Measurements from ENCODE around the gene PRRC2A. TPM values are rescaled to one million over a fixed set of nuclear protein-coding genes. Genes with fewer than 3 reads are reported as not detected.

The PRRC2A gene
- total RNA-seq, 1 experiment from 2014 or later, result 318 TPM

DNA sequence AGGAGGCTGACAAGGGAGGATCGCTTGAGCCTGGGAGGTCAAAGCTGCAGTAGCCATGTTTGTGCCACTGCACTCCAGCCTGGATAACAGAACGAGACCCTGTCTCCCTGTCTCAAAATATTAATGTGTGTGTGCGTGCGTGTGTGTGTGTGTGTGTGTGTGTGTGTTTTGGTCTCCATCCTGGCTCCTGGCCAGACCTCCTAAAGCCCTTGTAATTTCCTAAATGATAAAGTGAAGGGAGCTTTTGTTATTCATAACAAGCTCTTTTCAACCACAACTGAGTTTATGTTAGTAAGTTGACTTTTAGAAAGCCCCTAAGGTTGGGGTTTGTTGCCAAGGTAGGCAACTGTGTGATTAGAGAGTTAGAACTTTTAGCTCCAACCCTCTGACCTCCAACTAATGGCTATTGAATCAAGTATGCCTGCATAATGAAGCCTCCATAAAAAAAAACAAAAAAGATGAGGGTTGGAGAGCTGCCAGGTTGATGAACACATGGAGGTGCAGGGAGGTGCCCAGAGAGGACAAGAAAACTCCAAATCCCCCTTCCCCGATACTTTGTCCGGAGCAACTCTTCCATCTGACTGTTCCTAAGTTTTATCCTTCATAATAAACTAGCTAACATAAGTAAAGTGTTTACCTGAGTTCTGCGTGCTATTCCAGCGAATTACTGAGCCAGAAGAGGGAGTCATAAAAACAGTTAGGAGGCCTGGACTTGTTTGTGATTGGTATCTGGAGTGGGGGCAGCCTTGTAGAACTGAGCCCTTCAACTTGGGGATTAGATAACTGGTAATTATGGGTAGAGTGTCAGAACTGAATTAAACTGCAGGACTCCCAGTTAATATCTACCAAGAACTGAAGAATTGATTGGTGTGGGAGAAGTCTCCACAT, 10.8 kb upstream of the PRRC2A start:
- Histone ChIP-seq H3K4me1 (ENCODE audit: control insufficient read depth, insufficient read depth, low read length) (0 out of 2 replicates have a peak, but pooled peaks cover 2% of the 10 kb centered on the region), H3K4me3 (ENCODE audit: low read depth in 2 of 2, low read length in 2 of 2) (no peak overlapping the region), H3K36me3 (ENCODE audit: control insufficient read depth, insufficient read depth, low read length) (no peaks in the 10 kb centered on the region), H3K9me3 (ENCODE audit: control insufficient read depth, insufficient read depth, low read depth, low read length) (no peaks in the 10 kb centered on the region), H3K27ac (ENCODE audit: low read length) (no peak overlapping the region), H3K27me3 (ENCODE audit: control insufficient read depth, insufficient read depth, low read length) (no peaks in the 10 kb centered on the region)
- intact Hi-C loops (cut with micrococcal nuclease; ENCODE audit: unreplicated experiment) (no loop called here), in situ Hi-C loops (cut with HindIII; ENCODE audit: low pct_unique_long_range_greater_than_20kb, low sequenced_read_pairs) (no loop called here)
- DNase-seq (ENCODE audit: low read depth, low spot score) (no peak), ATAC-seq (no peak)
- TF ChIP-seq, protein P1, sequence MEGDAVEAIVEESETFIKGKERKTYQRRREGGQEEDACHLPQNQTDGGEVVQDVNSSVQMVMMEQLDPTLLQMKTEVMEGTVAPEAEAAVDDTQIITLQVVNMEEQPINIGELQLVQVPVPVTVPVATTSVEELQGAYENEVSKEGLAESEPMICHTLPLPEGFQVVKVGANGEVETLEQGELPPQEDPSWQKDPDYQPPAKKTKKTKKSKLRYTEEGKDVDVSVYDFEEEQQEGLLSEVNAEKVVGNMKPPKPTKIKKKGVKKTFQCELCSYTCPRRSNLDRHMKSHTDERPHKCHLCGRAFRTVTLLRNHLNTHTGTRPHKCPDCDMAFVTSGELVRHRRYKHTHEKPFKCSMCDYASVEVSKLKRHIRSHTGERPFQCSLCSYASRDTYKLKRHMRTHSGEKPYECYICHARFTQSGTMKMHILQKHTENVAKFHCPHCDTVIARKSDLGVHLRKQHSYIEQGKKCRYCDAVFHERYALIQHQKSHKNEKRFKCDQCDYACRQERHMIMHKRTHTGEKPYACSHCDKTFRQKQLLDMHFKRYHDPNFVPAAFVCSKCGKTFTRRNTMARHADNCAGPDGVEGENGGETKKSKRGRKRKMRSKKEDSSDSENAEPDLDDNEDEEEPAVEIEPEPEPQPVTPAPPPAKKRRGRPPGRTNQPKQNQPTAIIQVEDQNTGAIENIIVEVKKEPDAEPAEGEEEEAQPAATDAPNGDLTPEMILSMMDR (IDR thresholded peaks at IDR 0.05), result no peak
- TF ChIP-seq SIN3A (IDR thresholded peaks at IDR 0.05; ENCODE audit: borderline replicate concordance, insufficient read depth, low read depth, low read length) (no peak), TCF7L2 (IDR thresholded peaks at IDR 0.05; ENCODE audit: low read depth, low read length) (no peak), POLR2AphosphoS5 (IDR thresholded peaks at IDR 0.05; ENCODE audit: low read depth, low read length) (no peak)
- TF ChIP-seq, protein P2, sequence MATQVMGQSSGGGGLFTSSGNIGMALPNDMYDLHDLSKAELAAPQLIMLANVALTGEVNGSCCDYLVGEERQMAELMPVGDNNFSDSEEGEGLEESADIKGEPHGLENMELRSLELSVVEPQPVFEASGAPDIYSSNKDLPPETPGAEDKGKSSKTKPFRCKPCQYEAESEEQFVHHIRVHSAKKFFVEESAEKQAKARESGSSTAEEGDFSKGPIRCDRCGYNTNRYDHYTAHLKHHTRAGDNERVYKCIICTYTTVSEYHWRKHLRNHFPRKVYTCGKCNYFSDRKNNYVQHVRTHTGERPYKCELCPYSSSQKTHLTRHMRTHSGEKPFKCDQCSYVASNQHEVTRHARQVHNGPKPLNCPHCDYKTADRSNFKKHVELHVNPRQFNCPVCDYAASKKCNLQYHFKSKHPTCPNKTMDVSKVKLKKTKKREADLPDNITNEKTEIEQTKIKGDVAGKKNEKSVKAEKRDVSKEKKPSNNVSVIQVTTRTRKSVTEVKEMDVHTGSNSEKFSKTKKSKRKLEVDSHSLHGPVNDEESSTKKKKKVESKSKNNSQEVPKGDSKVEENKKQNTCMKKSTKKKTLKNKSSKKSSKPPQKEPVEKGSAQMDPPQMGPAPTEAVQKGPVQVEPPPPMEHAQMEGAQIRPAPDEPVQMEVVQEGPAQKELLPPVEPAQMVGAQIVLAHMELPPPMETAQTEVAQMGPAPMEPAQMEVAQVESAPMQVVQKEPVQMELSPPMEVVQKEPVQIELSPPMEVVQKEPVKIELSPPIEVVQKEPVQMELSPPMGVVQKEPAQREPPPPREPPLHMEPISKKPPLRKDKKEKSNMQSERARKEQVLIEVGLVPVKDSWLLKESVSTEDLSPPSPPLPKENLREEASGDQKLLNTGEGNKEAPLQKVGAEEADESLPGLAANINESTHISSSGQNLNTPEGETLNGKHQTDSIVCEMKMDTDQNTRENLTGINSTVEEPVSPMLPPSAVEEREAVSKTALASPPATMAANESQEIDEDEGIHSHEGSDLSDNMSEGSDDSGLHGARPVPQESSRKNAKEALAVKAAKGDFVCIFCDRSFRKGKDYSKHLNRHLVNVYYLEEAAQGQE (IDR thresholded peaks at IDR 0.05; ENCODE audit: insufficient read depth in 1 of 2, low read depth in 2 of 2, low read length in 1 of 2), result no peak
- POLR2A ChIA-PET, result interaction anchor here (0.6 kb wide), 2 partner anchors 30 to 219 kb away, joined by 3 to 5 read pairs; no protein-coding TSS in a partner anchor
- CTCF ChIA-PET, result interaction anchor here (0.6 kb wide), 1 partner anchor 27 kb away, joined by 8 read pairs; no protein-coding TSS in a partner anchor
- no TSS peak for BruUV-seq (replicated peaks)

DNA sequence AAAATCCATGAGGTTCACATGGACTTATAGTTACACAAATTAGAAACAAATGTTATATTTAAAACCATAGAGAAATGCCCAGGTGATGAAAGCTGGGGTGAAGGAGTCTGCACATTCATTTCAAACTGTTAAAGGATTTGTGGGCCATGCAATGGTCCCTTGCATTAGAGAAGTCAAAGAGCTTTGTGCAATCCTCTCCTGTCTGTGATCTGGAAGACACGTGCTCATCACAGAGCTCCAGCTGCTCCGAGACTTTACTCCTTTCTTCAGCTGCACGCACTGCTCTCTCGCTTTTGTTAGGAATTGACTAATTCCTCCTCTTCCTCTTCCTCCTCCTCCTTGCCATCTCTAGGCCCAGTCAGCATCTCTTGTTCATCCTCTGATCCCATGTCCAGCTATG, 9.5 kb upstream of the PRRC2A start:
- Histone ChIP-seq H3K36me3 (ENCODE audit: control insufficient read depth, insufficient read depth, low read length) (no peaks in the 10 kb centered on the region), H3K27me3 (ENCODE audit: control insufficient read depth, insufficient read depth, low read length) (no peaks in the 10 kb centered on the region), H3K4me1 (ENCODE audit: control insufficient read depth, insufficient read depth, low read length) (0 out of 2 replicates have a peak, but pooled peaks cover 3% of the 10 kb centered on the region), H3K9me3 (ENCODE audit: control insufficient read depth, insufficient read depth, low read depth, low read length) (no peaks in the 10 kb centered on the region), H3K4me3 (ENCODE audit: low read depth in 2 of 2, low read length in 2 of 2) (no peak overlapping the region), H3K27ac (ENCODE audit: low read length) (no peak overlapping the region)
- POLR2A ChIA-PET, result no interaction called here
- TF ChIP-seq, protein P2 (IDR thresholded peaks at IDR 0.05; ENCODE audit: insufficient read depth in 1 of 2, low read depth in 2 of 2, low read length in 1 of 2), result no peak
- ATAC-seq (no peak), DNase-seq (ENCODE audit: low read depth, low spot score) (no peak)
- in situ Hi-C loops (cut with HindIII; ENCODE audit: low pct_unique_long_range_greater_than_20kb, low sequenced_read_pairs) (no loop called here), intact Hi-C loops (cut with micrococcal nuclease; ENCODE audit: unreplicated experiment) (no loop called here)
- CTCF ChIA-PET, result no interaction called here
- no TSS peak for BruUV-seq (replicated peaks)

All from Panc1 (cell line).